ENCODE results near the gene LRMDA.
"Not testable (repeated sequence)": the region's sequence is repeated elsewhere in the genome, so short reads cannot be mapped to it uniquely, and the experiment has no call there.

The LRMDA gene

GRCh38 chr10:76509446-76509845 is 1078.0 kb downstream of the LRMDA start:
- Histone ChIP-seq H3K27me3 (ENCODE audit: control insufficient read depth, insufficient read depth, low read length) (no peaks in the 10 kb centered on the region), H3K9ac (ENCODE audit: low read length) (no peak overlapping the region), H3K4me1 (ENCODE audit: control insufficient read depth, insufficient read depth, low read length) (no peaks in the 10 kb centered on the region), H3K27ac (ENCODE audit: low read depth, low read length) (no peak overlapping the region), H3K9me3 (ENCODE audit: control insufficient read depth, insufficient read depth, low read depth, low read length) (0 out of 2 replicates have a peak, but pooled peaks cover 3% of the 10 kb centered on the region), H3K4me3 (ENCODE audit: low read depth, low read length) (no peak overlapping the region), H3K36me3 (ENCODE audit: control insufficient read depth, insufficient read depth, low read length) (no peaks in the 10 kb centered on the region)

GRCh38 chr10:76514321-76514720 is 1082.9 kb downstream of the LRMDA start:
- no peak overlapping the region for H3K27ac ChIP-seq (ENCODE audit: low read depth, low read length)
- no peak overlapping the region for H3K4me3 ChIP-seq (ENCODE audit: low read depth, low read length)
- H3K9ac ChIP-seq (ENCODE audit: low read length): no peak overlapping the region
- no peaks in the 10 kb centered on the region for H3K27me3 ChIP-seq (ENCODE audit: control insufficient read depth, insufficient read depth, low read length)
- no peaks in the 10 kb centered on the region for H3K36me3 ChIP-seq (ENCODE audit: control insufficient read depth, insufficient read depth, low read length)
- H3K4me1 ChIP-seq (ENCODE audit: control insufficient read depth, insufficient read depth, low read length): no peaks in the 10 kb centered on the region
- H3K9me3 ChIP-seq (ENCODE audit: control insufficient read depth, insufficient read depth, low read depth, low read length): no peaks in the 10 kb centered on the region

- H3K36me3 ChIP-seq (ENCODE audit: control insufficient read depth, insufficient read depth, low read length): no peaks in the 10 kb centered on the region
- no peaks in the 10 kb centered on the region for H3K27me3 ChIP-seq (ENCODE audit: control insufficient read depth, insufficient read depth, low read length)
- no peaks in the 10 kb centered on the region for H3K4me1 ChIP-seq (ENCODE audit: control insufficient read depth, insufficient read depth, low read length)
- H3K27ac ChIP-seq (ENCODE audit: low read depth, low read length): no peak overlapping the region
- H3K9me3 ChIP-seq (ENCODE audit: control insufficient read depth, insufficient read depth, low read depth, low read length): no peaks in the 10 kb centered on the region
- no peak overlapping the region for H3K4me3 ChIP-seq (ENCODE audit: low read depth, low read length)
- no peak overlapping the region for H3K9ac ChIP-seq (ENCODE audit: low read length)
Observed at GRCh38 chr10:76514869-76515268, 1083.4 kb downstream of the LRMDA start.

- no peak overlapping the region for H3K27ac ChIP-seq (ENCODE audit: low read depth, low read length)
- H3K27me3 ChIP-seq (ENCODE audit: control insufficient read depth, insufficient read depth, low read length): no peaks in the 10 kb centered on the region
- H3K4me1 ChIP-seq (ENCODE audit: control insufficient read depth, insufficient read depth, low read length): no peaks in the 10 kb centered on the region
- H3K9ac ChIP-seq (ENCODE audit: low read length): no peak overlapping the region
- no peak overlapping the region for H3K4me3 ChIP-seq (ENCODE audit: low read depth, low read length)
- H3K36me3 ChIP-seq (ENCODE audit: control insufficient read depth, insufficient read depth, low read length): no peaks in the 10 kb centered on the region
- no peaks in the 10 kb centered on the region for H3K9me3 ChIP-seq (ENCODE audit: control insufficient read depth, insufficient read depth, low read depth, low read length)
Observed at GRCh38 chr10:76522547-76522946, 1091.1 kb downstream of the LRMDA start.

GRCh38 chr10:76523246-76523645 is 1091.8 kb downstream of the LRMDA start:
- H3K9ac ChIP-seq (ENCODE audit: low read length): no peak overlapping the region
- no peaks in the 10 kb centered on the region for H3K9me3 ChIP-seq (ENCODE audit: control insufficient read depth, insufficient read depth, low read depth, low read length)
- H3K4me3 ChIP-seq (ENCODE audit: low read depth, low read length): no peak overlapping the region
- no peak overlapping the region for H3K27ac ChIP-seq (ENCODE audit: low read depth, low read length)
- no peaks in the 10 kb centered on the region for H3K4me1 ChIP-seq (ENCODE audit: control insufficient read depth, insufficient read depth, low read length)
- no peaks in the 10 kb centered on the region for H3K27me3 ChIP-seq (ENCODE audit: control insufficient read depth, insufficient read depth, low read length)
- H3K36me3 ChIP-seq (ENCODE audit: control insufficient read depth, insufficient read depth, low read length): no peaks in the 10 kb centered on the region

GRCh38 chr10:76523791-76524351 is 1092.4 kb downstream of the LRMDA start:
- H3K4me3 ChIP-seq (ENCODE audit: low read depth, low read length): no peak overlapping the region
- no peaks in the 10 kb centered on the region for H3K36me3 ChIP-seq (ENCODE audit: control insufficient read depth, insufficient read depth, low read length)
- H3K27ac ChIP-seq (ENCODE audit: low read depth, low read length): no peak overlapping the region
- no peaks in the 10 kb centered on the region for H3K4me1 ChIP-seq (ENCODE audit: control insufficient read depth, insufficient read depth, low read length)
- H3K27me3 ChIP-seq (ENCODE audit: control insufficient read depth, insufficient read depth, low read length): no peaks in the 10 kb centered on the region
- H3K9ac ChIP-seq (ENCODE audit: low read length): no peak overlapping the region
- no peaks in the 10 kb centered on the region for H3K9me3 ChIP-seq (ENCODE audit: control insufficient read depth, insufficient read depth, low read depth, low read length)

GRCh38 chr10:76526833-76527232 is 1095.4 kb downstream of the LRMDA start:
- not testable (repeated sequence) for H3K27me3 ChIP-seq (ENCODE audit: control insufficient read depth, insufficient read depth, low read length); H3K9ac ChIP-seq (ENCODE audit: low read length); H3K4me3 ChIP-seq (ENCODE audit: low read depth, low read length); H3K4me1 ChIP-seq (ENCODE audit: control insufficient read depth, insufficient read depth, low read length); H3K27ac ChIP-seq (ENCODE audit: low read depth, low read length); H3K9me3 ChIP-seq (ENCODE audit: control insufficient read depth, insufficient read depth, low read depth, low read length); H3K36me3 ChIP-seq (ENCODE audit: control insufficient read depth, insufficient read depth, low read length)

- Histone ChIP-seq H3K27ac (ENCODE audit: low read depth, low read length) (no peak overlapping the region), H3K9ac (ENCODE audit: low read length) (no peak overlapping the region), H3K9me3 (ENCODE audit: control insufficient read depth, insufficient read depth, low read depth, low read length) (no peaks in the 10 kb centered on the region), H3K27me3 (ENCODE audit: control insufficient read depth, insufficient read depth, low read length) (no peaks in the 10 kb centered on the region), H3K4me1 (ENCODE audit: control insufficient read depth, insufficient read depth, low read length) (no peaks in the 10 kb centered on the region), H3K36me3 (ENCODE audit: control insufficient read depth, insufficient read depth, low read length) (no peaks in the 10 kb centered on the region), H3K4me3 (ENCODE audit: low read depth, low read length) (no peak overlapping the region)
Observed at GRCh38 chr10:76540331-76540730, 1108.9 kb downstream of the LRMDA start.

- no peaks in the 10 kb centered on the region for H3K9me3 ChIP-seq (ENCODE audit: control insufficient read depth, insufficient read depth, low read depth, low read length)
- H3K27ac ChIP-seq (ENCODE audit: low read depth, low read length): no peak overlapping the region
- no peaks in the 10 kb centered on the region for H3K27me3 ChIP-seq (ENCODE audit: control insufficient read depth, insufficient read depth, low read length)
- H3K36me3 ChIP-seq (ENCODE audit: control insufficient read depth, insufficient read depth, low read length): no peaks in the 10 kb centered on the region
- H3K4me1 ChIP-seq (ENCODE audit: control insufficient read depth, insufficient read depth, low read length): no peaks in the 10 kb centered on the region
- no peak overlapping the region for H3K9ac ChIP-seq (ENCODE audit: low read length)
- H3K4me3 ChIP-seq (ENCODE audit: low read depth, low read length): no peak overlapping the region
Observed at GRCh38 chr10:76540786-76541185, 1109.4 kb downstream of the LRMDA start.

- Histone ChIP-seq H3K27ac (ENCODE audit: low read depth, low read length) (no peak overlapping the region), H3K36me3 (ENCODE audit: control insufficient read depth, insufficient read depth, low read length) (no peaks in the 10 kb centered on the region), H3K9me3 (ENCODE audit: control insufficient read depth, insufficient read depth, low read depth, low read length) (no peaks in the 10 kb centered on the region), H3K27me3 (ENCODE audit: control insufficient read depth, insufficient read depth, low read length) (no peaks in the 10 kb centered on the region), H3K4me1 (ENCODE audit: control insufficient read depth, insufficient read depth, low read length) (no peaks in the 10 kb centered on the region), H3K4me3 (ENCODE audit: low read depth, low read length) (no peak overlapping the region), H3K9ac (ENCODE audit: low read length) (no peak overlapping the region)
Observed at GRCh38 chr10:76541852-76542251, 1110.4 kb downstream of the LRMDA start.

GRCh38 chr10:76542307-76542930 is 1111.0 kb downstream of the LRMDA start:
- Histone ChIP-seq H3K27me3 (ENCODE audit: control insufficient read depth, insufficient read depth, low read length) (no peaks in the 10 kb centered on the region), H3K4me3 (ENCODE audit: low read depth, low read length) (no peak overlapping the region), H3K27ac (ENCODE audit: low read depth, low read length) (no peak overlapping the region), H3K4me1 (ENCODE audit: control insufficient read depth, insufficient read depth, low read length) (no peaks in the 10 kb centered on the region), H3K9ac (ENCODE audit: low read length) (no peak overlapping the region), H3K9me3 (ENCODE audit: control insufficient read depth, insufficient read depth, low read depth, low read length) (no peaks in the 10 kb centered on the region), H3K36me3 (ENCODE audit: control insufficient read depth, insufficient read depth, low read length) (no peaks in the 10 kb centered on the region)

All from HUES6 (cell line).